MV-4-11 (cell line): ENCODE results near the gene GPR142.

Experiments
- DNase-seq: peaks from one replicate; lab custom pipeline; 2025; lab: John Stamatoyannopoulos, UW

GPR142 gene

DNA sequence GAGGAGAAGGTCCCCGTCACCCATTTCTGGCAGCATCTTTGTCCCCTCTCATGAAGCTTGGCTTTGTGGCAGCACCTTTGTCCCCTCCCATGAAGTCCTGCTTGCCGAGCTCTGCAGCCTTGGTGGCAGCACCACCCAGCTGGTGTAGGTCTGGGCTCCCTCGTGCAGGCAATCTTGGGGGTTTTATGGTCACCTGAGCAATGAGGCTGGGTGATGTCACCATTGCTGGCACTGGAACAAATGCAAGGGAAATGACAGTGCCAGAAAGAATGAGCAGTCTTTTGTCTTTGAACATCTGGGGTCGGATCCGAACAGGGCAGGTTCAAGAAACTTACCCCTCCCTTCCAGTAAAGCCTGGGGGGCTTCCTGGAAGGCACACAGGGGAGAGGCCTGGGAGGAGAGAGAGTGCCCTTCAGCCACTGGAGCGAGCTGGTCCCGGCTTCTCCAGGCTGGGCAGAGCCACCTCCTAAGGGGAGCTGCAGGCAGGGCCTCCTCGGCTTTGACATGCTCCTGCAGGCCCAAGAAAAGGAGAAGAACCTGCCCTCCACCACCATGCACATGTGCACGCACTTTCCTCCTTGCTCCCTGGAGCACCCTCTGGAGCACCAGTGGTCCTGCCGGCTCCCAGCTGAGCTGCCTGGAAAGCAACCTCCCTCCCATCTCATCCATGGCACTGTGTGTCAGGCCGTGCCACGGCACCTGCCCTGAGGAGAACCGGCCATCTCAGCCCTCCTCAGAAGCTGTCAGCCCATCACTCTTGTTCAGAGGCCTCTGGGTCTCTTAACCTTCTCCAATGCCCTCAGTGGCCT is 21.7 kb upstream of the GPR142 start:
- no peak for DNase-seq

DNA sequence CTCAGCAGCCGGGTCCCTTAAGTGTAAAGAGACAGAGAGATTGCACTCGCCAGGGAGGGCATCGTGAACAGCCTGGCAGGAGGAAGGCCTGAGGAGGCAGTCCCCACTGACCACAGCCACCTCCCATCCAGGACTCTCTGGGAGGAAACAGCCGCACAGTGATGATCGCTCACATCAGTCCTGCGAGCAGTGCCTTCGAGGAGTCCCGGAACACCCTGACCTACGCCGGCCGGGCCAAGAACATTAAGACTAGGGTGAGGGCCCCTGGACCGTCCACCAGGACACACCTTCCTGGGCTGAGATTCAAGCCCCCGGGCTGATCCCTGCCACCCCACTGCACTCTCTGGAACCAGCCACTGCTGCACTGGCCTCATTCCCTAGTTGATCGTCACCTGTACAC is 19.7 kb upstream of the GPR142 start:
- DNase-seq: no peak

DNA sequence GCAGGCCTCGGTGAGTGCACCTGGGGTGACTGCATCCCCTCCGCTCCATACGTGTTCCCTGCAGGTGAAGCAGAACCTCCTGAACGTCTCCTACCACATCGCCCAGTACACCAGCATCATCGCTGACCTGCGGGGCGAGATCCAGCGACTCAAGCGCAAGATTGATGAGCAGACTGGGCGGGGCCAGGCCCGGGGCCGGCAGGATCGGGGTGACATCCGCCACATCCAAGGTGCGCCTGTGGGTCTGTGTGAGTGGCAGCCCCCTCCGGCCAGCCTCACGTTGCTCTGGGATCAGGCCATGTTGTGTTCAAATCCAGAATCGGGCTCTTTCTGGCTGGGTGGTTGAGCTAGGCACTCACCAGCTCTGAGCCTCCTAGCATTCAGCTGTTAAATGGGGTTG is 18.2 kb upstream of the GPR142 start:
- DNase-seq: no peak

DNA sequence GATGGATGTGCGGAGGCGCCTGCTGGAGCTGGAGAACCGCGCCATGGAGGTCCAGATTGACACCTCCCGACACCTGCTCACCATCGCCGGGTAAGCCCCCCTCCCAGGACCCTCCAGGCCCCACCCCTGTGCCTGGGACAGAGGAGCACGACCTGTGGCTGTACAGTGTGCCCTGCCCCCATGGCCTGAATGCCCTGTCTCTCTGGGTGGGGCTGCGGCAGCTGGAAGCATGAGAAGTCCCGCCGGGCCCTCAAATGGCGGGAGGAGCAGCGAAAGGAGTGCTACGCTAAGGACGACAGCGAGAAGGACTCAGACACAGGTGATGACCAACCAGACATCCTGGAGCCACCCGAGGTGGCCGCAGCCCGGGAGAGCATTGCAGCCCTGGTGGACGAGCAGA is 16.8 kb upstream of the GPR142 start:
- no peak for DNase-seq

DNA sequence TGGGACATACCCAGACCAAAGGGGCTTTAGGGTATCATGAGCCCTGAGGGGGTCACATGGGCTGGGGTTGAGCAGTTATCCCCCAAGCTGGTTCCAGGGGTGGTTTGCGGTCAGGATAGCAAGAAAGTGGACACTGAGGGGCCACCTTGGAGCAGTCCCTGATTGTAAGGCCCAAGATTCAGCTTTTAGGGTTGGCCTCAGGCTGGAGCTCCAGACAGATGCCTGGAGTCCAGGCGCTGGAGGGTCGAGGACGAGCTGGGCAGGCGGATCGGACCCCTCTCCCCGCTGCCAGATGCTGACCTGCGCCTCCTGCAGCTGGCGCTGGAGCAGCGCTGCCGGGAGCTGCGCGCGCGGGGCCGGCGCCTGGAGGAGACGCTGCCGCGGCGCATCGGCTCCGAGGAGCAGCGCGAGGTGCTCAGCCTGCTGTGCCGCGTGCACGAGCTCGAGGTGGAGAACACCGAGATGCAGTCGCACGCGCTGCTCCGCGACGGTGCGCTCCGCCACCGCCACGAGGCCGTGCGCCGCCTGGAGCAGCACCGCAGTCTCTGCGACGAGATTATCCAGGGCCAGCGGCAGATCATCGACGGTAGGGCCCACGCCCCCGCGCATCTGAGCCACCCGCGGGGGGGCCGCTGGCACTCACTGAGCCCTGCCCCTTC is 15.6 kb upstream of the GPR142 start:
- no peak for DNase-seq

DNA sequence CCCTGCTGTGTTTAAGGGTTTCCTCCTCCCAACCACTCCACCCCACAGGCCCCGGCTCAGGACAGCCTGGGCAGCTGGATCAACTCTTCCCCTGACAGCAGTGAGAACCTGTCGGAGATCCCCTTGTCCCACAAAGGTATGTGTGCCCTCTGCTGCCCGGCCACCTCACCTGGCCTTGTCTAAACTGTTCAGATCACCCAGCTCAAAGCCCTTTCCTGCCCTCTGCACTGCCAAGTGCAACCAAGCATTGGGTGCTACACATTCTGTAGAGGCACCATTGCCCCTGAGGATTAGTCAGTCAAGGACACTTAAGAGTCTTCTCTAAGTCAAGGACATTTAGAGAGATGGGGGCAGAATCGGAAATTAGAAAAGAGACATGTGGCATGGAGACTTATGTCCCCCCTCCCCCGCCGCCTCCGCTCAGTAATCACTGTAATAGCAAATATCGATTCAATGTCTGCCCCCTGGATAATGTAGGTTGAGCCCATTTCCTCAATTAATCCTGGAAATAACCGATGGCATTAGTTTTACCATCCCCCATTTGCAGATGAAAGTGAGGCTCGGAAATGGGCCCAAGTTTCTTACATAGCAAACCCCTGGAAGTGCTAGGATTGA is 13.8 kb upstream of the GPR142 start:
- DNase-seq: no peak

DNA sequence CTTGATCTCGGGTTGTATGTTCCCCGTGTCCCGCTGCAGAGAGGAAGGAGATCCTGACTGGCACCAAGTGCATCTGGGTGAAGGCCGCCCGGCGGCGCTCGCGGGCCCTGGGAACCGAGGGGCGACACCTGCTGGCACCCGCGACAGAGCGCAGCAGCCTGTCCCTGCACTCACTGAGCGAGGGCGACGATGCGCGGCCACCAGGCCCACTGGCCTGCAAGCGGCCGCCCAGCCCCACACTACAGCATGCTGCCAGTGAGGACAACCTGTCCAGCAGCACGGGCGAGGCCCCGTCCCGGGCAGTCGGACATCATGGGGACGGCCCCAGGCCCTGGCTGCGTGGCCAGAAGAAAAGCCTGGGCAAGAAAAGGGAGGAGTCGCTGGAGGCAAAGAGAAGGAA is 13.2 kb upstream of the GPR142 start:
- peak; percentile 53 for DNase-seq

DNA sequence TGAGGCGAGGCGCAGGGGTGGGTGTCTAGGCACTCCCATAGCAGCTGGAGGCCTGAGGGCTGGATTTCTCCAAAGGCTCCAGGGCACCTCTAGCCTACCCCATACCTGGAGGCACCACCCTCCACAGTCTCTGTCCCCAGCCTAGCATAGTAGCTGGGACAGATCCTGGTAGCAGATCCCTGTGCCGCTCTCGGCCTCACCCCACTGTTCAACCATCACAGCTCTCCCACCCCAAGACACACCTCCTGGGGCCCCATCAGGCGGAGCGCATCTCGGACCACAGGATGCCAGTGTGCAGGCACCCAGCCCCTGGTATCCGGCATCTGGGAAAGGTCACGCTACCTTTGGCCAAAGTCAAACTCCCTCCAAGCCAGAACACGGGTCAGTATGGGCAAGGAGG is 12.7 kb upstream of the GPR142 start:
- no peak for DNase-seq

DNA sequence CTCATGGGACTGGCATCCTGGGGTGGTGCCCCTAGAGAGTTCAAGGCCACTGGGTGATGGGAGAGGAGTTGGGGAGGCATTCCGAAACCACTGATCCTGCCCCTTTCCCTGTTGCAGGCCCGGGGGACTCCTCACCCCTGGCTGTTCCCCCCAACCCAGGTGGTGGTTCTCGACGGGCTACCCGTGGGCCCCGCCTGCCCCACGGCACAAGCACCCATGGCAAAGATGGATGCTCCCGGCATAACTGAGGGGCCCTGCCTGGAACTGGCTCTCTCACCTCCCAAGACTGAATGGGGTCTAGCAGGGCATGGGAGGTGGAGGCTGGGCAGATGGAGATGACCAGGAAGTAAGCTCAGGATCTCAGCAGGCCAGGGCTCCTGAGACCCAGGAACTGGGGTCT is 12.2 kb upstream of the GPR142 start:
- DNase-seq: no peak

DNA sequence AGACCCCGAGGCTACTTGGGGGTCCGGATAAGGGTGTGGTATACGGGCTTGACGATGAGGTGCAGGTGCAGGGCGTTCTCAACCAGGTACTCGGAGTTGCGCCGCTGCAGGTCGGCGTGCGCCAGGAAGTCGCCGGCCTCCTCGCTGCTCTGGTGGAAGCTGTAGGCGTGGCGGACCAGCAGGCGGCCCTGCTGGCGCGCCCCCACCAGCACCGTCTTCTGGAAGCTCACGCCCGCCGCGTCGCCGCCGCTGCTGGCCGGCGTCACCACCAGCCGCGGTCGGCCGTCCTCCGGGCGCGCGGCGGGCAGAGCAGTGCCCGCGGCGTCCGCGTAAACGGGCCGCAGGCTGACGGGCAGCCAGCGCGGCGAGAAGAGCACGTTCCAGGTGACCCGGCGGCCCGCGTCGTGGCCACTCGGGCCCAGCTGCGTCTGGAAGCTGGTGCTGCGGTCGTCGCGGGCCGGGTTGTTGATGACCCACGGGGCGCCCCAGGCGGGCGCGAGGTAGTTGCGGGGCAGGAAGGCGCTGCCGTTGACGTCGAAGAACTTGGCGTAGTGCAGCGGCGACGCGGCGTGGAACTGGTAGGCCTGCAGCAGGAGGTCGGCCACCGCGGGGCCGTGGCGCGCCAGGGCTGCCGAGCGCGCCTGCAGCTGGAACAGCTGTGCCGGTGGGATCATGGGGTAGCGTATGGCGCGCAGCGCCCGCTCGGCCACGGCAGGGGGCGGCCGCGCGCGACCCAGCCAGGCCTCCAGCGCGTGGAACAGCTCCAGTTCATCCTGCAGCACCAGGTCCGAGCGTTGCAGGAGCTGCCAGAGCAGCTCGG is 10.4 kb upstream of the GPR142 start:
- DNase-seq: no peak

DNA sequence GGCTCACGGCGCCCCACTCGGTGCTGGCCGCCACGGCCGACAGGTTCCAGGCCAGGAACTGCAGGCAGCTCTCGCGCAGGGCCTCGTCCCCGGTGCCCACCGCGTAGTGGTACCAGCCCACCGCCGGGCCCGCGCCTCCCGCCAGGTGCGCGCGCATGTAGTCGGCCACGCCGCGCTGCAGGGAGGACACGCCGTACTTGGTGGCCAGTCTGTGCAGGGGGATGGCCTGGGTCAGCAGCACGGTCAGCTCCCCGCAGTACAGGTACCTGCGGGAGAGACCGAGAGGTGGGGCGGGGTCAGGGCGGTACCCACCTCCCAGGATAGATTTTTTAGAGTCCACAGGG is 9.9 kb upstream of the GPR142 start:
- DNase-seq: no peak

DNA sequence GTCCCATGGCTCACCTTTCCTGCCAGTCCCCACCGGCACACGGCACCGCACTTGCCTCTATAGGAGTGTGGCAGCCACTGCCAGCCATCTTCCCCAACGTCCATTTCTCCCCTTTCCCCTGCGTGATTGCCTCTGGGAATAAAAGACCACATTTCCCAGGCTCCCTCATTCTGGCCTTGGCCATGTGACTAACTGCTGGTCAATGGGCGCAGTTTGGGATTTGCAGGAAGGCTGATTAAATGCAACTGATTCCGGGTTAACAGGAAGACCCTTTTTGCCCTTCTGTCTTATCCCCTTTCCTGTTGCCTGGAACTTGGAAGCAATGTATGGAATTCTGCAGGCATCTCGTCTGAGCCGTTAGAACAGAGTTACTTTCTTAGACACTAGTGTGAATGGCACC is 8.6 kb upstream of the GPR142 start:
- DNase-seq: no peak

DNA sequence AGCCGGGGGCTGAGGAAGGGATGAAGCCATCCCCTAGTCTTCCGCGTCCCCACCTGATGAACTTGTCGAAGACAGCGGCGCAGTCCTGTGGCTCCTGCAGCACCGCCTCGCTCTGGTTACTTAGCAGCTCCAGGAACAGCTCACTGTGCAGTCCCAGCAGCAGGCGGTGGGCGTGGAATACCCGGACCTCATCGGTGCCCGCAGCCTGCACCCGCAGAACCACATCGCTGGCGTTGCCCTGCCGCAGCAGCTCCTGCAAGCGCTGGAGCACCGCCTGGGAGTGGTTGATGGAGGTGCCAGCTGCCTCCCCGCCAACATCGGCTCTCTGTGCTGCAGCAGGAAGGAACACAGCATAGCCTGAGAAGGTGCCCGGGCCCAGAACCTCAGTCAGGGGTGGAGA is 7.4 kb upstream of the GPR142 start:
- no peak for DNase-seq

DNA sequence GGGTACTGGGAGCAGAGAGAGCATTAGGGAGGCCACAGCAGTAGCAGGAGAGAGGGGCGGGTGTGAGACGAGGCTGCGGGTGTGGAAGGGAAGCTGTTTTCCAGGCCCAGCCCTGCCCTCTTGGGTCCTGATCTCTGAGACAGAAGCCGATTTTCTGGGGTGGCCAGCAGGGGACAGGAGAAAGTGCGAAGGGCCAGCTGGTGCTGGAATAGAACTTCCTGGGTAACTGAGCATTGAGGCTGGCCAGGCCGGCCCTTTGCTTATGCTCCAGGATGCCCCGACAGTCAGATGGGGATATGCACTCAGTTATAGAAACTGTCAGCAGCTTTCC is 6.4 kb upstream of the GPR142 start:
- DNase-seq: no peak

DNA sequence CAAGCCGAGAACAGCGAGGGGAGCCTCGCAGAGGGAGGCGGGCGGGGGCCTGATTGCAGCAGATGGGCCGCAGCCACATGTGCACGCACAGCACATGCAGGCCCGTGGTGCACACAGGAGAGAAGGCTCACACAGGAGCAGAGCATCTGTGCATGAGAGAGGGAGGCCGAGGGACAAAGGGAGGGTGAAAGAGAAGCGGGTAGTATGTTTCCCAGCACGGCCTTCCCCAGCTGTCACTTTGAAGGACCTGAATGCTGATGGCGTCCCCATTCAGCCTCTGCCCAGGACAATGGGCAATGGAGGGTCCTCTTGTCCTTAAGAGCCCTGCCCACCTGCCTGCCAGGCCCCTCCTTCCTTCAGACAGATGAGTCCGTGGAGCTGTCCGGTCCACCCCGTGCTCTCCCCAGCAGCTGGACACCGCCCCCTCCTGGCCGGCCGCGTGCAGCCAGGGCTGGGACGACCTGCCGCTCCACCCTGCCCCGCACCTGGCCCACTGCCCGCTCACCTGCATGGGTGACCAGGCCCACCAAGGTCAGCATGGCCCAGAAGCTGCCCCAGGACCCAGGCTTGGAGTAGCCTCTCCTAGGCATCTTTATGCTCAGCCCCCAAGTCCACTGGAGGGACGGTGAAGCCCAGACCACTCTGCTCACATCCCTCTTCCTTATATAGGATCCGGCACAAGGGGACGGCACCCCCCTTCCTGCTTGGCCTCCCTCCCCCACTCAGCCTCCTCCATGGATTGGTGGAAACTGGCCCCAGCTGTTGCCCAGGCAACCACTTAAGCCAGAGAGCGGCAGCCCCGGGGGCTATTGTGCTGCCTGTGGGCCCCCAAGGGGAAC is 5.9 kb upstream of the GPR142 start, which contains the start of gene BTBD17:
Gene BTBD17, minus strand, starts transcription at position 639 of the 839 bp plus-strand sequence. Its CDS starts 49 bp downstream, at position 590.
- DNase-seq: no peak

DNA sequence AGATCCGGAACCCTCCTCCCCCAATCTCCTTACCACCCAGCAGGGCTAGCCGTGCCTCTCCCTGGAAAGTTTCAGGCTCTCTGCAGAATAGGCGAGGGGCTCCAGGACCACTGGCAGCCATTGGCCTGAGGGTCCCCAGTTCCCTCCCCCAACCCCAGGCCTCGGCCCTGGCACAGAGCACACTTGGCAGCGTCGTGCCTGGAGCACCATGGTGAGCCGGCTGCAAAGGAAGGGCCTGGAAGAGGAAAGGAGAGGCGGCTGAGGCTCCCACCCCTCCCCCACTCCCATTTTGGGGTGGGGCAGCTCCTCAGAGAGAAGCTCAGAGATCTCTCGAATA is 5.3 kb upstream of the GPR142 start:
- no peak for DNase-seq

DNA sequence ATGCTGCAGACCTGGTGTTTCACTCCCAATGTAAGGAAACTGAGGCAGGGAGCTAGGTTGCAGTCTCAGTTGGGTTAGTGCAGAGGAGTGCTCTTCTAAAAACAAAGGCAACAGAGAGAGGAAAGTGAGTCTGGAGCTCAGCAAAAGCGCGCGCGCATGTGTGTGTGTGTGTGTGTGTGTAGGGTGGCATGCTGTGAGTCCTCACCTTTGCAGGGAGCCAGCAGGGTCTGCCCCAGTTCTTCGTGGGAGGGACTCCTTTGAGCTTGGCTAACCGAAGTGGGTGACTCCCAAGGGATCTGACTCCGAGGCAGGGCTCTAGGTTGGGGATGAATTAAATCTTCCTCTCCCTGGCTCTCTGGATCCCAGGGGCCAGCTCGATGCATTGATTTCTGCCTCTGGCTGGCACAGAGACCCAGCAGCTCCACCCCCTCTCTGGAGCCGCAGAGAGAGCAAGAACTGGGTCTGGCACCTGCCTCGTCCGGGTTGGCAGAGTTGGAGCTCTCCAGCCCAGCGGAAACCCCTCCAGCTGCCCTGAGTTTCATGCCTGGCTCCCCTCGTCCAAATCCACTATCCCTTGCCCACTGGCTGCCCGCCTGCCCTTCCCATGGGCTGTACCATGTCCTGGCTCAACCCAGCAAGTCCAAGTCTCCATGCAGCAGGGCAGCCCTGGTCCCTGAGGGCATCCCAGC is 4.4 kb upstream of the GPR142 start:
- DNase-seq: no peak

DNA sequence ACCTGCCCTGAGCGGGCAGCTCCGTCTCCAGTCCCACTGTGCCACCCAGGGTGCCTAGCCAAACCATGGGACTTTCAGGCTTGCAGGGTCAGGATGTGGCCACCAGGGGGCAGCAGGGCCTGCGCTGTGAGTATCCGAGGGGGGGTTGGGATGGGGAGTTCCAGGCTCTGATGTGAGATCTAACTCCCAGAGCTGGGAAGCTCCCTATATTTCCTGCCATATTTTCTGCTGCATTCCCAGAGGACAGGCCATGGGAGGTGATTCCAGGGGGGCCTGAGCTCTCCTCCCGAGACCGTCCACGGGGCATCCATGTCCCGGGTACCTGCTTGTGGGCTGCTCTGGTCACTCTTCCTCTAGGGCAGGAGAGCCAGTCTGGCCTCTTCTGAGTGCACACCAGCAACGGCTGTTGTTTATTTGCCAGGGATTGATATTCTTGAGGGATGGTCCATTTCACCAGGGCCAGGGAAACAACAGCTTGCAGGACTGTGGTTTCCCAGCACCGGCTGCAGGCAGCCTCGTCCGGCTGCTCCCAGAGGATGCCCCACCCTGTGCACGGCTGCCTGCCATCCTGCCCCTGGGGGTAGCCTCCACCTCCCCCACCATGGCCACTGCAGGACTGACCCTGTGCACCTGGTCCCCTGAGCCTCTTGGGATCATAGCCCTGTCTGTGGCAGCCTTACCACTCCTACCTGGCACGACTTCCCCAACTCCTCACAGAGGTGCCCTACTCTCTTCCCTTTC is 1.2 kb downstream of the GPR142 start:
- peak; percentile 31 for DNase-seq

DNA sequence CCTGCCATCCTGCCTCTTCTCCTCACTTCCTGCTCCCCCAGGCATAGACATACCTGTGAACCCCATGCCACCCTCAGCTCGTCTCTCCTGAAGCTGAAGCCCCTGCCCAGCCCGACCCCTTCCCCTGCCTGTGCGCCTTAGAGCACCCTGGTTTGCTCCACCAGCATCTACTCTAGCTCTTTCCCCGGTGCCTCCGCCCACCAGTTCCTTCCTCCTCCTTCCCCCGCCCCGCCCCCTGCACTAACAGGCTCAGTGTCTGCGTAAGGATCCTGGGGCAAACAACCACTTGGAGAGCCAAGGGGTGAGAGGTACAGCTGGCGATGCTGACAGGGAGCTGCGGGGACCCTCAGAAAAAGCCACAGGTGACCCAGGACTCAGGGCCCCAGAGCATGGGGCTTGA is 1.9 kb downstream of the GPR142 start:
- DNase-seq: peak; percentile 35

DNA sequence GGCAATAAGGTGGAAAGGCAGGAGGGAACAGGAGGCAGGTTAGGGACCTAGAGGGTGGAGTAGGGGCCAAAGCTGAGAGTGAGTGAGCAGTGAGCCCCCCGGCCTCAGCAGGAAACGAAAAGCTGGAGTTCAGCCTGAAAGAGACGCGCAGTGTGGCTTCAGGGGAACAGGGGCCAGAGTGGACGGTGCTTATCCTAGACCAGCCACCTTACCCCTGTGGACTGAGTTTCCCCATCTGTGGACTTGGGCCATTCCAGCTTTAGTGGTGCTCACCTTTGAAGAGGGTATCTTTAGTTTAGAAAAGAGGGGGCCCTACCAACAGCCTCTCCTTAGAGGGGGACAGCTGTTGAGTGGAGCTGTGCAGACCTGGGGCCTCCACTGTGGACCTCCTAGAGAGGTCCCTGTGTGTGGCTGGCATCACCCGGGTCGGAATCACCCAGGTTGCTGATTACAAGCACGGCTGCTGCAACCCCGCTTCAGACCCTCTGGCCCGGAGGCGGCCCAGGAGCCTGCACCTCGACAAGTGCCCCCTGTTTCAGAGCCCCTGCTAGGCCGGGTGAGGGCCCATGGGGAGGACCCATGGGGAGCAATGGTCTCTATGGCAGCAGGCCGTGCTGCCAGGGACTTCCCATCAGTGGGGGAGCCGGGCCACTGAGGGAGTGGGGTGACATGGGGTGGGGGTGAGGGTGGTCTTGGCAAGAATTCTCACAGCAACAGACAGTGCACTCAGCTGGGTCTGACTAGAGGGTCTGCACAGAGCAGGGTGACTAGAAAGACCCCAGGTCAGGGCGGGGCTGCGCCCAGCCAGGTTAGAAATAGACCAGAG is 2.6 kb downstream of the GPR142 start:
- no peak for DNase-seq
